GM19025 (cell line): ENCODE results near the gene SETD1B.

ENCODE experiments used
- ATAC-seq: cut with Tn5 transposase; IDR thresholded peaks from one replicate; pipeline ENCODE4 v1.9.1; 2021; ENCODE audit warnings: mild to moderate bottlenecking, low read depth, moderate library complexity; ENCODE audit not compliant: unreplicated experiment

SETD1B gene

DNA sequence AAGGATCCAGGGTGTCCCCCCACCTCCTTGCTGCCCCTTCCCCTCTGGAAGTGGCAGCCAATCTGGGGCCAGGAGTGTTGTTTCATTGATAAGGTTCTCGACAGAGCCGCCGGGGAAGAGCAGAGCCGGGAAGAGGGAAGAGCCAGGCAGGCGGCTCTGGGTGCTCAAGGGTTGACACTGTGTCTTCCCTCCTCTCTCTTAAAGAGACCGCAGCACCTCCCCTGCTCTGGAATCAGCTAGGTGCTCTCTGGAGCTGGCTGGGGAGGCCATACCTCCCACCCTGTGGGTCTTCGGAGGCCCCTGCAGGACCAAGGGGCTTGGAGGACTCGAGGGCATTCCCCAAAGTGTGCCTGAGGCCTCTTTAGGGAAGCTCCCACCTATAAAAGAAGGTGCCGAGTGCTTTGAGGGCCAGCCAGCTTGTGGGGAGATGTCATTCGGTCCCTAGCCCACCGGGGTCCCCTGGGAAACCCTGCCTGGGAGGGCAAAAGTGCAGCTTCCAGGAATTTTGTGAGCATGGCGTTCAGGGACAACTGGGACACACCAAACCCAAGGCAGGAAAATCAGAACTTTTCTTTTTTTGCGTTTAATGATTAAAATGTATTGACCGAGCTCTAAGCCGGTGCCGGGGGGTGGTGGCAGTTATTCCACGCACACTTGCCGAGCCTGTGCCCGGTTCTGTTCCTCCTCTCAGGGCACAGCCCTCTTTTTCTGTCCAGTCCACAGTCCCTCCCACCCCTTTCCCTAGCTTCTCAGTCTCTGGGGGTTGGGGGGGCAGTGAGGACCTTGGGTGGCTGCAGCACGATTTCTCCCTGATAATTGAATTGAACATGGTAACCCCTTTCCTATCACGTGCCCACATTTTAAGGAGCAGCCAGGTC is 3.0 kb downstream of the SETD1B start:
- no peak for ATAC-seq

DNA sequence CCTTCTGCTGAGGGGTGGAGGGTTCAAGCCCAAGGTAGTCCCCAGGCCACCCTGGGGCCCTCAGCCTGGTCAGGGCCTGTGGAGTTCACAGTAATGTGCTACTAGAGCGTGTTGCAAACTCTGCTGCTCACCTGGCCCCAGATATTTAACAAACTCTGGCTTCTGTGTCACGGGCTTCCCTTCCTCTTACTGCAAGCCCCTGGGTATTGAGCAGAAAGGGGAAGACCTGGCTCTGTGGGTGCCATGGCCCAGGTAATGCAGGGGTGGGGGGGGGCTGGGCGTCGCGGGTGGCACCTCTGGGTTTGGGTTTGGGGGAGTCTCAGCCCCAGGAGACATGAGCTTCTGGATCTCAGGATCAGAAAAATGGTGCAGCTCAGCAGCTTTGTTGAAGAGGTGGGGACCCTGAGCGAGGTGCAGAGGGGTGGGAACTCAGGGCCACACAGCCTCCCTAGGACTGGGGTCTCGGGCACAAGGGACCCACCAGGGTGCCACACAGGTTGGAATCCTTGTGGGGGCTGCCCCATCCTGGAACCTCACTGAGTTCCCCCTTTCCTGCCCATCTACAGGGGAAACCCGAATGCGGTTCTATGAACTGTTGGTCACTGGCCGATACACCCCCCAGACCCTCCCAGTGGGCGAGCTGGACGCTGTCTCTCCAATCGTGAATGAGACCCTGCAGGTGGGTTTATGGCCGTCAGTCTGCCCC is 4.0 kb downstream of the SETD1B start:
- ATAC-seq, result no peak

DNA sequence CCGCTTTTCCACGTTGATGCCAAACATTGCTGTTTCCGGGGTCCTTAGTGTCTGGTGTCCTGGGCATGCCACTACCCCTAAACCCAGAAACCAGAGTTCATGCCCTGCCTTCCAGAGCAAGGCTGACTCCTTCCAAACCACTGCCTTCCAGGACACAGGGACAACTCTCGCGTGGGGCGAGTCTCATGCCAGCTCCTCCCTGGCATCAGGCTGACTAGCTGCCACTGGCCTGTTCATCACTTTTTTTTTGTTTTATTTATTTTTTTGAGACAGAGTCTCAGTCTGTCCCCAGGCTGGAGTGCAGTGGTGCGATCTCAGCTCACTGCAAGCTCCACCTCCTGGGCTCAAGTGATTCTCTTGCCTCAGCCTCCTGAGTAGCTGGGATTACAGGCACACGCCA is 4.8 kb downstream of the SETD1B start:
- no peak for ATAC-seq

DNA sequence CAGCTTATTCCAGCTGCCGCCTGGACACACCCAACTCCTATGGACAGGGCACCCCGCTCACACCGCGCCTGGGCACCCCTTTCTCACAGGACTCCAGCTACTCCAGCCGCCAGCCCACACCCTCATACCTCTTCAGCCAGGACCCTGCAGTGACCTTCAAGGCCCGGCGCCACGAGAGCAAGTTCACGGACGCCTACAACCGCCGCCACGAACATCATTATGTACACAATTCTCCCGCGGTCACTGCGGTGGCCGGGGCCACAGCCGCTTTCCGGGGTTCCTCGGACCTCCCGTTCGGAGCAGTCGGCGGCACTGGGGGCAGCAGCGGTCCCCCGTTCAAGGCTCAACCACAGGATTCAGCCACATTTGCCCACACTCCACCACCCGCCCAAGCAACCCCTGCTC is 5.9 kb downstream of the SETD1B start:
- ATAC-seq, result no peak

DNA sequence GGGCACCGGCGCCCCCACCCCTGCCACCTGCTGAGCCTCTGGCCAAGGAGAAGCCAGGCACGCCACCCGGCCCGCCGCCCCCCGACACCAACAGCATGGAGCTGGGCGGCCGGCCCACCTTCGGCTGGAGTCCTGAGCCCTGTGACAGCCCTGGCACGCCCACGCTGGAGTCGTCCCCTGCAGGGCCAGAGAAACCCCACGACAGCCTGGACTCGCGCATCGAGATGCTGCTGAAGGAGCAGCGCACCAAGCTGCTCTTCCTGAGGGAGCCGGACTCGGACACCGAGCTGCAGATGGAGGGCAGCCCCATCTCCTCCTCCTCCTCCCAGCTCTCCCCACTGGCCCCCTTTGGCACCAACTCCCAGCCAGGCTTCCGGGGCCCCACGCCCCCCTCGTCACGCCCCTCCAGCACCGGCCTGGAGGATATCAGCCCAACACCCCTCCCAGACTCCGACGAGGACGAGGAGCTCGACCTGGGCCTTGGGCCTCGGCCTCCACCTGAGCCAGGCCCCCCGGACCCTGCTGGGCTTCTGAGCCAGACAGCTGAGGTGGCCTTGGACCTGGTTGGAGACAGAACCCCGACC is 6.5 kb downstream of the SETD1B start:
- no peak for ATAC-seq

DNA sequence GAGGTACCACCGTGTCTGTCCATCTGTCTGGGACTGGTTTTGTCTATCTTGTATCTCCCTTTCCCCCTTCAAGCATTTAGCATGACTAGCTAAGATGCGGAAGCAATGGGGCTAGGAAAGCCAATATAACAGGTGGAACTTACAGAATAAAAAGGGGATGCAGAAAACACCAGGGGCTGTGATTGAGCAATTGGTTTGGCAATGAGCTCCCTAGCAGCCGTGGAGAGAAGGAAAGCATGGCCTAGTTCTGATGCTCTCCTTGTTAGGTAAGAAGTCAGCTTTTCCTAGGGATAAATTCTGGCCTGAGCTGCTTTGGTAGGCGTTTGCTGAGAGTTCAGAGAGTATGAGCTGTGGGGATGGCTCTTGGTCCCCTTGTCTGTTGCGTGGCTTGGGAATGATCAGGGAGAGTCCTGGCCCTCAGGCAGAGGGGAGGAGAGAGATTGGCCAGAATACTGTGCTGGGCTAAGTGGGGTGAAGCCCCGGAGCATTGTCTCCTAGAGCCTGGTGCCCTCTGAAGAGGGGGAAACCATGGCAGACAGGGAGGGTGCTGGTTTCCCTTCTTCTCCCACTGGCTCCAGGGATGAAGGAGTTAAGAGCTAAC is 7.1 kb downstream of the SETD1B start:
- ATAC-seq, result no peak

DNA sequence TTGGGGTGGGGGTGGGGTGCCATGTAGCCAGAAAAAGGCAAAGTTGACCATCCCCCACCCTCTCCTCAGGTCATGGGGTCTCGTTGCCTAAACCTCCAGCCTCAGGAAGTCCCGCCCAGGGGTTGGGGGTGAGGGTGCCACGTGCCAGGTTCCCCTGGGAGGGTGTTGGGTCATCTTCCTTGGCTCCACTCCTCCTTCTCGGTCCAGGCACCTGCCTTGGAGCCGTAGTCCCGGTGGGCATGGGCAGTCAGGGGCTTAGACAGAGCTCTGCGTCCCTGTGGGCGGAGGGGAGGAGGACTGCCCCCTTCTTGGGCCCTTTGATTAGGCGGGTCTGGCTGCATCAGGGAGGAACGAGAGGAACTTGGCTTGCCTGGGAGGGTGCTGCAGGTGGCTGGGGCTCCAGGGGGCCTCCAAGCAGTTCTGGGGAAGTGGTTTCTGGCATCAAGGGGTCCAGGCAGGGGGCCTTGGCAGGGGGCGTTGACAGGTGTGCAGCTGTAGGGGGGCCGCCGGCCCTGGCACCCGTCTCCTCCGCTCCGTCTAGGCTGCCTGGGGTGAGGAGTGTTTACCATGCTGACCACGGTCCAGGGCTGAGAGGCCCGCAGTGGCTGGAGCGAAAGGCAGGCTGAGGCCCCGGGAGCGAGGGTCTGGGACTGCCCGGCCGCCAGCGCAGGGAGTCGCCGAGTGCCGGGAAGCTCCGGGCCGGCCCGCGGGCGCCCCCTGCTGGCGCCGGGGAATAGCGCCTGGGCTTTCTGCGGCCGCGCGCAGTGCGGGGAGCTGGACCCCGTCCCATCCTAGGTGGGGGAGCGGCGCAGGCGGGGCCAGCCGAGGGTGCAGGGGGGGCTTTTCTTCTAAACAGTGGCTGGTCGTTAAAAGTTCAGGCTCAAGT is 7.9 kb downstream of the SETD1B start:
- ATAC-seq, result peak; percentile 69

DNA sequence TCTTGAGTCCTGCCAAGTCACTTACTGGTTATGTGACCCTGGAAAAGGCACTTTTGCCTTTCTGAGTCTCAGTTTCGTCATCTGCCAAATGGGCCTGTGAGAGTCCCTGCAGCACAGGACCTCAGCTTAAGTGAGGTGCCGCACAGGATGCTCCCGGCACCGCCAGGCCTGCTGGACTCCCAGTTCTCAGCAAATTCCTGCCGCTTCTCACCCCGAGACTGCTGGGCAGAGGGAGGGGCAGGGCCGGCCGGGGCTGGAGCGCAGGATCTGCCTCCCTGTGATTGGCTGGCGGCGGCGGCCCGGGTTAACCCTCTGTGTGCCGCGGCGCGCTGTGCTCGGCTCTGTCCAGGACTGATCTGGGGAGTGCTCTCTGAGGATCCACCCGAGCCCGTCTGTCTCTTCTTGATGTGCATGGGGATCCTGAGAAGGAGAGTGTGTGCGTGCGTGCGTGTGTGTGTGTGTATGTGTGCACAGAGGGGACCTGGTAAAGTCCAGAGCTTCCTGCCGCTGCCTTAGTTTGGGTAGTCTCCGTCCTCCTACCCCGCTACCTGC is 8.6 kb downstream of the SETD1B start:
- peak; percentile 40 for ATAC-seq

DNA sequence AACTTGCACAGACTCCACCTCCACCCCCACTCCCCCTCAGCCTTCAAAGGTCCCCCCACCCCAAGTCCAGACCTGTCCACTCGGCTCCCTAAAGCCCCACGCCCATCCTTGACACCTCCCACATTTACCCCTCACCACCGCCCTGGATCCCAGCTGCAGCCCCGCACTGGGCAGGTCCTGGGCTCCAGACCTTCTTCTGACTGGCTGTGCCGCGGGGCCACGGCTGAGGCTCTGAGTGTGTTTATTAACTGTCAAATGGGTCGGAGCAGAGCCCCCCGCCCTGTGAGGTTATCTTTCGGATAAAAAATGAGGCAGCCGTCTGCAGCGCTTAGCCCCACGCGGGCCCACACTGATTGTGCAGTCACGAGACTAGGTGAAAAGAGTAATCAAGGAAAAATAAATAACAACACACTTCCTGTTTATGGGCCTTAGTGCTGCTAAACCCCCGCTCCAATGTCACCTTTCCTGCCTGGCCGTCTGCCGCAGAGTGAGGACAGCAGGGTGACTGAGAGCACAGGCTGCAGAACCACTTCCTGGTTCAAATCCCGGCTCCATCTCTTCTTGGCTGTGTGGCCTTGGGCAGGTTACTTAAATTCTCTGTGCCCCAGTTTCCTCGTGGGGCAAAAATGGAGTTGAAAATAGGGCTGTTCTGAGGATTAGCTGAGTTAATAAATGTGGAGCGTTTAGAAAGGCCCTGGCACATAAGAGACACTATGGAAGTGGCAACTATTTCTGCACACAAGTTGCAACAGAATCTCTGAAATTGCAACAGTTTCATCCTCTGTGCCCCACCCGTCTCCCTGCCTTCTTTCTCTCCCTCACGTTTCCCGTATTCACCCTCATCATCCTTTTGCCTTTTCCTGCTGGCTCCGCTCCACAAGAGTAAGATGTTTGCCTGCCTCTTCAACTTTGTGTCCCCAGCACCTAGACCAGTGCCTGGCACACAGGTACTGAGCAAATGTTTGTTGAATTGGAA is 9.4 kb downstream of the SETD1B start:
- no peak for ATAC-seq

DNA sequence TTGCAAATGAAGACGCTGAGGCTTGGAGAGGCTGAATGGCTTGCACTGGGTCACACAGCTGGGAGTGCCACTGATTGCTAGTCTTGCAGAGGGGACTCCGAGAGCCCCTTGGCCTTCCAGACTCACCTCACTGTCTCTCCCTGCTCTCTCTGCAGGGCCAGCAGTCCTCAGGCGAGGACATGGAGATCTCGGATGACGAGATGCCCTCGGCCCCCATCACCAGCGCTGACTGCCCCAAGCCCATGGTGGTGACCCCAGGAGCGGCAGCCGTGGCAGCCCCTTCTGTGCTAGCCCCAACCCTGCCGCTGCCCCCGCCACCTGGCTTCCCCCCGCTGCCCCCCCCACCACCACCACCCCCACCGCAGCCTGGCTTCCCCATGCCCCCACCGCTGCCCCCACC is 10.1 kb downstream of the SETD1B start:
- no peak for ATAC-seq

DNA sequence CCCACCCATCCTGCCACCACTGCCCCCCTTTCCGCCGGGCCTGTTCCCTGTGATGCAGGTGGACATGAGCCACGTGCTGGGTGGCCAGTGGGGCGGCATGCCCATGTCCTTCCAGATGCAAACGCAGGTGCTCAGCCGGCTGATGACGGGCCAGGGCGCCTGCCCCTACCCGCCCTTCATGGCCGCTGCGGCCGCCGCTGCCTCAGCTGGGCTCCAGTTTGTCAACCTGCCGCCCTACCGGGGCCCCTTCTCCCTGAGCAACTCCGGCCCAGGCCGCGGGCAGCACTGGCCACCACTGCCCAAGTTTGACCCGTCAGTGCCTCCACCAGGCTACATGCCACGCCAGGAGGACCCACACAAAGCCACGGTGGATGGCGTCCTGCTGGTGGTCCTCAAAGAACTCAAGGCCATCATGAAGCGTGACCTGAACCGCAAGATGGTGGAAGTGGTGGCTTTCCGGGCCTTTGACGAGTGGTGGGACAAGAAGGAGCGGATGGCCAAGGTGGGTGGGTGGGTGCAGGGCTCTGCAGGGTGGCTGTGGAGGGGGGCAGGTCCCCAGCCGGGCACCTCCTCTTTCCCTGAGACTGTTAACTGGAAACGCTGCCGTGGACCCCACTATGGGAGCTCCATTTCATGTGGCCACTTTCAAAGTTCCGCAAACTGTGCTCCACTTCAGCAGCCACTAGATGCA is 10.8 kb downstream of the SETD1B start:
- ATAC-seq, result no peak

DNA sequence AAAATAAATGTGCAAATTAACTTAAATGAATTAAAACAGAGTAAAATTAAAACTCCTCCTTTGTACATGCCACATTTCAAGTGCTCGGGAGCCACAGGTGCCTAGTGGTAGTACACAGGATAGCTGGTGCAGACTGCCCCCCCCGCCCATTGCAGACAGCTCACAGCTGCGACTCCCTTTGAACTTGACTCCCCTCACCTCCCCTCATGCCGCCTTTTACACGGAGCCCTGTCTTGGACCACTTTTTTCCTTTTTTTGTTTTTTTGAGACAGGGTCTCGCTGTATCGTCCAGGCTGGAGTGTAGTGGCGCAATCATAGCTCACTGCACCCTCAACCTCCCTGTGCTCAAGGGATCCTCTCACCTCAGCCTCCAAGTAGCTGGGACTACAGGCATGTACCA is 11.5 kb downstream of the SETD1B start:
- no peak for ATAC-seq

DNA sequence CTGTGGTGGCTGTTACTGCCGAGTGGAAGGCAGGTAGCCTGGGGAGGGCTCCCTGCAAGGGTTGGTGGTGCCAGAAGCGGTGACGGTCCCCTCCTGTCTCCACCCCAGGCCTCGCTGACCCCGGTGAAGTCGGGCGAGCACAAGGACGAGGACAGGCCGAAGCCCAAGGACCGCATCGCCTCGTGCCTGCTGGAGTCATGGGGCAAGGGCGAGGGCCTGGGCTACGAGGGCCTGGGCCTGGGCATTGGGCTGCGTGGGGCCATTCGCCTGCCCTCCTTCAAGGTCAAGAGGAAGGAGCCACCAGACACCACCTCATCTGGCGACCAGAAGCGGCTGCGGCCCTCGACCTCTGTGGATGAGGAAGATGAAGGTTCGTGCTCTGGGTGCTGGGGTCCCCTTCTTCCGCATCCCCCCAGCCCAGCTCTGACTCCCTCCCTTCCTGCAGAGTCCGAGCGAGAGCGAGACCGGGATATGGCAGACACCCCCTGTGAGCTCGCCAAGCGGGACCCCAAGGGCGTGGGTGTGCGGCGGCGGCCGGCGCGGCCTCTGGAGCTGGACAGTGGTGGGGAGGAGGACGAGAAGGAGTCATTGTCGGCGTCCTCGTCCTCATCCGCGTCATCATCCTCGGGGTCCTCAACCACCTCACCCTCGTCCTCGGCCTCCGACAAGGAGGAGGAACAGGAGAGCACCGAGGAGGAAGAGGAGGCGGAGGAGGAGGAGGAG is 13.3 kb downstream of the SETD1B start:
- no peak for ATAC-seq

DNA sequence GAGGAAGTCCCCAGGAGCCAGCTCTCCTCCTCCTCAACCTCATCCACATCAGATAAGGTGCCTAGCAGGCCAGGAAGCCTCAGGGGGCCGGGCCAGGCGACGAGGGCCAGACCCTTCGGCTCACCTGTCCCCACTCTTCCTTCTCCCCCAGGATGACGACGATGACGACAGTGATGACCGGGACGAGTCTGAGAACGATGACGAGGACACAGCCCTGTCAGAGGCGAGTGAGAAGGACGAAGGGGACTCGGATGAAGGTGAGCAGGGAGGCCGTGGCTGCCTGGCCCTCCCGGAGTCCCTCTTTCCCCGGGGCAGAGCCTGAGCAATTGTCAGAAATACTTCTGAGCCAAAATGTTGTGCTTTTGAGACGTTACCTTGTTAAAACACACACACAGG is 13.8 kb downstream of the SETD1B start:
- no peak for ATAC-seq

DNA sequence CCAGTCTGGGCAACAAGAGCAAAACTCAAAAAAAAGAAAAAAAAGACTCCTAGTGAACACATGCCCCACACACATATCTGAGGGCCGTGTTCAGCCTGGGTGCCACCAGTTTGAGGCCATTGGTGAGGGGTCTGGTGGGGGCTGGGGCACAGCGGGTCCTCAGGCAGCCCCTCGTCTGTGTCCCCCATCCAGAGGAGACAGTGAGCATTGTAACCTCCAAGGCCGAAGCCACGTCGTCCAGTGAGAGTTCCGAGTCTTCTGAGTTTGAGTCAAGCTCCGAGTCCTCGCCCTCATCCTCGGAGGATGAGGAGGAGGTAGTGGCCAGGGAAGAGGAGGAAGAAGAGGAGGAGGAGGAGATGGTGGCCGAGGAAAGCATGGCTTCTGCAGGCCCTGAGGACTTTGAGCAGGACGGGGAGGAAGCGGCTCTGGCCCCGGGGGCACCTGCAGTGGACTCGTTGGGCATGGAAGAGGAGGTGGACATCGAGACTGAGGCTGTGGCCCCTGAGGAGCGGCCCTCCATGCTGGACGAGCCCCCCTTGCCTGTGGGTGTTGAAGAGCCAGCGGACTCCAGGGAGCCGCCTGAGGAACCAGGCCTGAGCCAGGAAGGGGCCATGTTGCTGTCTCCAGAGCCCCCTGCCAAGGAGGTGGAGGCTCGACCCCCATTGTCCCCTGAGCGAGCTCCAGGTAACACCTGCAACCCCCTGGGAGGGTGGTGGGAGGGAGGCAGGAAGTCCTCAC is 15.6 kb downstream of the SETD1B start:
- no peak for ATAC-seq

DNA sequence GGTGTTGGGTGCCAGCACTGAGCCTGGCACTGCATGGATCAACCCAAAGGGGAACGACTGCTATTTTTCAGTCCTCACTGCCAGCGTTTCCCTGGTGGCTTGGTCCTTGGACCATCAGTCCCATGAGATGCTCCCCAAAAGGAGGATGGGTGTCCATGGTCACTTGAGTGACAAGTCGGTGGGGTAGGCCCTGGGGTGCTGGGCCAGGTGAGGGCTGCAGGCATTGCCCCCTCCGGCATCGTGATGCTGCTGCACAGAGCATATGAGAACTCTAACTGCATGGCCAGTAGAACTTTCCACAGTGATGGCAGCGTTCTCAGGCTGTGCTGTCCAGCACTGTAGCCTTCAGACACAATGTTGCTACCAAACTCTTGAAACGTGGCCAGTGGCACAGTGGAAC is 16.2 kb downstream of the SETD1B start:
- ATAC-seq, result no peak
